RPMI8226 (cell line): ENCODE data around the gene POU6F1.
A peak's percentile ranks its signal among the peaks of the same experiment; 100 is the strongest.

ENCODE experiments used
- DNase-seq: peaks from one replicate; pipeline ENCODE4 v3.0.0-alpha.2; 2015

Gene POU6F1

GRCh38 chr12:51195841-51196240 lies 22.0 kb downstream of the POU6F1 start:
- DNase-seq: no peak

- no peak for DNase-seq
Observed at GRCh38 chr12:51192284-51192671, 25.6 kb downstream of the POU6F1 start.

- no peak for DNase-seq
Observed at GRCh38 chr12:51191516-51192283, 26.2 kb downstream of the POU6F1 start.

- no peak for DNase-seq
Observed at GRCh38 chr12:51190820-51191219, 27.0 kb downstream of the POU6F1 start.

- DNase-seq: no peak
Observed at GRCh38 chr12:51189790-51190355, 28.0 kb downstream of the POU6F1 start.

GRCh38 chr12:51188359-51189051 lies 29.4 kb downstream of the POU6F1 start:
- no peak for DNase-seq

GRCh38 chr12:51187370-51187987 lies 30.4 kb downstream of the POU6F1 start:
- DNase-seq: no peak

GRCh38 chr12:51186465-51187085 lies 31.3 kb downstream of the POU6F1 start:
- DNase-seq: no peak

- no peak for DNase-seq
Observed at GRCh38 chr12:51185171-51185717, 32.6 kb downstream of the POU6F1 start.

GRCh38 chr12:51183816-51184215 lies 34.0 kb downstream of the POU6F1 start:
- no peak for DNase-seq

- no peak for DNase-seq
Observed at GRCh38 chr12:51183349-51183748, 34.5 kb downstream of the POU6F1 start.

GRCh38 chr12:51181558-51181957 lies 36.3 kb downstream of the POU6F1 start:
- no peak for DNase-seq

GRCh38 chr12:51177897-51178296 lies 40.0 kb downstream of the POU6F1 start:
- DNase-seq: no peak

- DNase-seq: no peak
Observed at GRCh38 chr12:51174501-51174900, 43.4 kb downstream of the POU6F1 start.

GRCh38 chr12:51172515-51173431 lies 45.1 kb downstream of the POU6F1 start, which contains the start of gene TFCP2:
Gene TFCP2, minus strand, starts transcription at chr12:51173135. Its CDS starts 713 bp downstream, at chr12:51172422.
- peak; percentile 84 for DNase-seq

- DNase-seq: no peak
Observed at GRCh38 chr12:51171884-51172514, 45.9 kb downstream of the POU6F1 start.

GRCh38 chr12:51163795-51164194 lies 54.1 kb downstream of the POU6F1 start:
- no peak for DNase-seq

GRCh38 chr12:51162217-51162616 lies 55.6 kb downstream of the POU6F1 start:
- no peak for DNase-seq

- DNase-seq: no peak
Observed at GRCh38 chr12:51160814-51161459, 56.9 kb downstream of the POU6F1 start.

- no peak for DNase-seq
Observed at GRCh38 chr12:51156245-51156765, 61.6 kb downstream of the POU6F1 start.
